Suprapubic skin (tissue), 3 donors: Measurements from ENCODE around the gene ARHGAP1.

Experiments
- CTCF ChIP-seq, 2 donors: fragments of 200-600 bp in 1 of 2; fragments of 450-650 bp in 1 of 2; sonication (generic) in 1 of 2; IDR thresholded peaks; one replicate each; pipeline ENCODE4 v1.5.1; 2016 to 2019; ENCODE audit warnings: antibody characterized with exemption in 2 of 2, mild to moderate bottlenecking in 1 of 2, moderate library complexity in 1 of 2
- POLR2A ChIP-seq, 2 donors: fragments of 450-650 bp; IDR thresholded peaks; one replicate each; pipeline ENCODE4 v1.6.1; 2017; ENCODE audit warnings: antibody characterized with exemption in 2 of 2, mild to moderate bottlenecking in 2 of 2, moderate library complexity in 2 of 2

GRCh38 chr11:46672381-46672839 is 28.0 kb downstream of the ARHGAP1 start:
- TF ChIP-seq CTCF (IDR thresholded peaks at IDR 0.05), result no peak
- no peak for TF ChIP-seq POLR2A (IDR thresholded peaks at IDR 0.05)
